Measurements from ENCODE around the gene SPANXN4. TPM values are rescaled to one million over a fixed set of nuclear protein-coding genes. Genes with fewer than 3 reads are reported as not detected.

SPANXN4 gene, protein sequence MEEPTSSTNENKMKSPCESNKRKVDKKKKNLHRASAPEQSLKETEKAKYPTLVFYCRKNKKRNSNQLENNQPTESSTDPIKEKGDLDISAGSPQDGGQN
- total RNA-seq, result not detected

DNA sequence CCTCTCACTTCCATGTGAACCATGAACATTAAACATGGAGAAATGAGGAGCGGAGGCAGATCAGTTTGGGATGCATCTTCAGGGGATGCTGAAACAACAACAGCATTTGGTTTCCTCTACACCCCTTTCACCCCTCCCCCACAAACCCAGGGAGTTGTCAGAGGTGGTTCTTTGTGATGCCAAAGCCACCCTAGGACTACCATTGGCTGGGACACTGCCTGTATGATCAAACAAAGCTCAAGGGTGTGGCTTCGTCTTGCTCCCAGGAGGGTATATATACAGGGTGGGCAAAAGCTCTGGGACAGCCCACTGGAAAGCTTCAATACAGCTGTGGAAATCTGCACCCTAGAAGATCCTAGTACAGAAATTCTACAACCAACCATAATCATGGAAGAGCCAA lies at the start of gene SPANXN4:
SPANXN4 (plus strand) TSS at position 301 of the 400 bp plus-strand sequence; CDS start at position 388, 87 bp downstream.
- no peak within 1 kb of the TSS for H3K27ac Mint-ChIP-seq
- H3K36me3 Mint-ChIP-seq (ENCODE audit: low read depth), result no peaks in the 10 kb centered on the region
- intact Hi-C loops (cut with micrococcal nuclease), result no loop called here
- ChIA-PET CTCF (no interaction called here), POLR2A (no interaction called here)
- H3K4me3 Mint-ChIP-seq, result no peak within 1 kb of the TSS
- H3K27me3 Mint-ChIP-seq, result no peaks in the 10 kb centered on the region
- H3K4me1 Mint-ChIP-seq (ENCODE audit: low read depth), result no peaks in the 10 kb centered on the region
- TF ChIP-seq, protein P1, sequence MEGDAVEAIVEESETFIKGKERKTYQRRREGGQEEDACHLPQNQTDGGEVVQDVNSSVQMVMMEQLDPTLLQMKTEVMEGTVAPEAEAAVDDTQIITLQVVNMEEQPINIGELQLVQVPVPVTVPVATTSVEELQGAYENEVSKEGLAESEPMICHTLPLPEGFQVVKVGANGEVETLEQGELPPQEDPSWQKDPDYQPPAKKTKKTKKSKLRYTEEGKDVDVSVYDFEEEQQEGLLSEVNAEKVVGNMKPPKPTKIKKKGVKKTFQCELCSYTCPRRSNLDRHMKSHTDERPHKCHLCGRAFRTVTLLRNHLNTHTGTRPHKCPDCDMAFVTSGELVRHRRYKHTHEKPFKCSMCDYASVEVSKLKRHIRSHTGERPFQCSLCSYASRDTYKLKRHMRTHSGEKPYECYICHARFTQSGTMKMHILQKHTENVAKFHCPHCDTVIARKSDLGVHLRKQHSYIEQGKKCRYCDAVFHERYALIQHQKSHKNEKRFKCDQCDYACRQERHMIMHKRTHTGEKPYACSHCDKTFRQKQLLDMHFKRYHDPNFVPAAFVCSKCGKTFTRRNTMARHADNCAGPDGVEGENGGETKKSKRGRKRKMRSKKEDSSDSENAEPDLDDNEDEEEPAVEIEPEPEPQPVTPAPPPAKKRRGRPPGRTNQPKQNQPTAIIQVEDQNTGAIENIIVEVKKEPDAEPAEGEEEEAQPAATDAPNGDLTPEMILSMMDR (IDR thresholded peaks at IDR 0.05), result no peak
- DNase-seq (no peak), ATAC-seq (no peak)
- peaks cover 4% of the 10 kb centered on the region for H3K9me3 Mint-ChIP-seq

DNA sequence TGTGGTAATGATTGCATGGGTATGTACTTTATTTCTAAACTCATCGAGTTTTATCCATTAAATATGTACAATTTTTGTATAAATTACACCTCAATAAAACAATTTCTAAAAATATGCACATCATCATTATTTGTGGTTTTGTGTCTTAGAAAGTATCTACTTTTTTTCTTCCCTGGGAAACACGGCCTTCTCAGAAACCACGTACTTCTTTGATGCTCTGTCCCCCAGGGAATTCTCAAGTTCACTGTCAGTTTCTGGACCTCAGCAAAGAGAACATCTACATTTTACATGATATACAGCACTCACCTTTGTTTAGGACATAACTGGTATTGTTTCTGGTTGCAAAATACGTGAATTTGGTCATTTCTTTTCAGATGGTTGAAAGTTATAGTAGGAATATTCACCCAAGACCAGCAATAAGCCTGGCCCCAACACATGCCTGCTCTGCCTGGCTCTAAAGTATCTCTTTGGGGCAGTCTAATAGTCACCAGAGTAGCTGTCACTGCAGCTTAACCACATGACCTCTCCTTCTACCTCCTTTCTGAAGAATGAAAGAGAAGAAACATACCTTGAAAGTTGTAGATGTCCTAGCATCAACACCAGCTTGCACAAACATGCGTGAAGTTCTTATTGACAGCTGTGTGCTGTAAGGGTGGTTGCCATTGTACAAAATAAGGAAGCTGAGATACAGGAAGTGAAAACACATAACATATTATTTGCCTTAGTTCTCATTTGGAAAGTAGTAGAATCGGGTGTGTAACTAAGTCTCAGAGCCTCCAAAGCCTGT lies 48.4 kb upstream of the SPANXN4 start:
- peaks cover 6% of the 10 kb centered on the region for H3K9me3 Mint-ChIP-seq
- ChIA-PET CTCF (no interaction called here), POLR2A (no interaction called here)
- H3K27ac Mint-ChIP-seq, result no peak overlapping the region
- no peaks in the 10 kb centered on the region for H3K36me3 Mint-ChIP-seq (ENCODE audit: low read depth)
- H3K4me3 Mint-ChIP-seq, result no peak overlapping the region
- H3K27me3 Mint-ChIP-seq, result no peaks in the 10 kb centered on the region
- no peaks in the 10 kb centered on the region for H3K4me1 Mint-ChIP-seq (ENCODE audit: low read depth)
- TF ChIP-seq, protein P1 (IDR thresholded peaks at IDR 0.05), result no peak
- DNase-seq (no peak), ATAC-seq (no peak)
- intact Hi-C loops (cut with micrococcal nuclease), result no loop called here

DNA sequence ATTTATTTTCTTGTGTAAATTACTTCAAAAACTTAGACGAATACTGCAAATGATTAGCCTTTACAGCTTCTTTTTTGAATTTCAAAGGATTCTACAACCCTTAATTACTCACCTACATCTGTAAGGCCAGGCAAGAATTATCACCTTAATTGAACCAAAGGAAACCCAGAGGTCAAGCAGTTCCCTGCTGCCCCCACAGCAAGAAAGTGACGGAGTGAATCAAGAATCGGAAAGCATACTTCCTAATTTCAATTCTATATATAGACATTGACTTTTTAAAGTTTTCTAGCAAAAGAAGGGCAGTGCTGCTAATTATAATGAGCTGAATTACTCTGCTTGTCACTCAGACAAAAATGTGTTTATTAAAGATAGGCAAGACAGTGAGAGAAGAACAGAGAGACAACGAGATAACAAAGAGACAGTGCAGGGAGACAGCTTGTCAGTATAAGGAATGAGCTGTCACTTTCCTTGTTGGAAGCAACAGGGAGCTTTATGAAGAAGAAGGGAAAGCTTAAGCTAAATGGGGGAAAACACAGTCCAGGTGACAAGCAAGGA lies 47.5 kb upstream of the SPANXN4 start:
- H3K27me3 Mint-ChIP-seq, result no peaks in the 10 kb centered on the region
- H3K4me1 Mint-ChIP-seq (ENCODE audit: low read depth), result no peaks in the 10 kb centered on the region
- no peak for ATAC-seq

DNA sequence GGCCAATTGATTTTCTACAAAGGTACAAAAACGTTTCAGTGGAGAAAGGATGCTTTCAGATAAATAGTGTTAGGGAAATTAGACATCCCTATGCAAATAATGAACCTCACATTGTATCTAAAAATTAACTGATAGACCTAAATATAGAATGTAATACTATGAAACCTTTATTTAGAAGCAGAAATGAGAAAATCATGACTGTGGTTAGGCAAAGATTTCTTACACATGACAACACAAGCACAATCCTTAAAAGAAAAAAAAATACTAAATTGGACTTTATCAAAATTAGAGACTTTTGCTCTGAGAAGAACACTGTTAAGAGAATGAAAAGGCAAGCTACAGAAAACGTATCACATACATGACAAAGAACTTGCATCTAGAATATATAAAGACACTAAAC lies 43.0 kb upstream of the SPANXN4 start:
- no peaks in the 10 kb centered on the region for H3K4me1 Mint-ChIP-seq (ENCODE audit: low read depth)
- TF ChIP-seq, protein P1 (IDR thresholded peaks at IDR 0.05), result no peak
- H3K27me3 Mint-ChIP-seq, result no peaks in the 10 kb centered on the region
- H3K9me3 Mint-ChIP-seq, result peaks cover 8% of the 10 kb centered on the region
- DNase-seq (no peak), ATAC-seq (no peak)
- POLR2A ChIA-PET, result no interaction called here
- intact Hi-C loops (cut with micrococcal nuclease), result no loop called here
- CTCF ChIA-PET, result no interaction called here
- no peaks in the 10 kb centered on the region for H3K36me3 Mint-ChIP-seq (ENCODE audit: low read depth)
- no peak overlapping the region for H3K4me3 Mint-ChIP-seq
- H3K27ac Mint-ChIP-seq, result no peak overlapping the region

More for the DNA sequence above, 47.5 kb upstream of the SPANXN4 start:
- no peaks in the 10 kb centered on the region for H3K36me3 Mint-ChIP-seq (ENCODE audit: low read depth)
- ChIA-PET CTCF (no interaction called here), POLR2A (no interaction called here)
- intact Hi-C loops (cut with micrococcal nuclease), result no loop called here
- no peak overlapping the region for H3K27ac Mint-ChIP-seq
- TF ChIP-seq, protein P1 (IDR thresholded peaks at IDR 0.05), result no peak
- peaks cover 7% of the 10 kb centered on the region for H3K9me3 Mint-ChIP-seq
- no peak for DNase-seq
- H3K4me3 Mint-ChIP-seq, result no peak overlapping the region

DNA sequence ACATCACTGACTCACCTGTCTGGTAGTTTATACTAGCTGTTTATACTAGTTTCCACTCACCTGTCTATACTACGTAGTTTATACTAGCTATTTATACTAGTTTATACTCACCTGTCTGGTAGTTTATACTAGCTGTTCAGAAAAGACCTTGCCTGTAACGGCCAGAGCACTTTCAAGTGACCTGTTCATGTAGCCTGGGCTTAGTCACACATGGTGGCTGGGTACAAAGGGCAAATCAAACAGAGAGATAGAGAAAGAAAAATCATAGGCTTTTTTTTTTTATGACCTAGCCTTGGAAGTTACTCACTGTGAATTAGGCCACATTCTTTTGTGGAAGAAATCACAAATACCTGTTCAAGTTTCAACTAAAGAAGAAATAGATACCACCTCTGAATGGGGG lies 30.7 kb upstream of the SPANXN4 start:
- Mint-ChIP-seq H3K4me3 (no peak overlapping the region), H3K27me3 (no peaks in the 10 kb centered on the region), H3K4me1 (ENCODE audit: low read depth) (no peaks in the 10 kb centered on the region), H3K9me3 (no peaks in the 10 kb centered on the region), H3K36me3 (ENCODE audit: low read depth) (no peaks in the 10 kb centered on the region), H3K27ac (no peak overlapping the region)
- ChIA-PET POLR2A (no interaction called here), CTCF (no interaction called here)
- intact Hi-C loops (cut with micrococcal nuclease), result no loop called here
- ATAC-seq (no peak), DNase-seq (no peak)
- TF ChIP-seq, protein P1 (IDR thresholded peaks at IDR 0.05), result no peak
